Ovary (tissue), 9 donors: Measurements from ENCODE around the gene MIGA2. TPM values are rescaled to one million over a fixed set of nuclear protein-coding genes. Genes with fewer than 3 reads are reported as not detected.
A peak's percentile ranks its signal among the peaks of the same experiment; 100 is the strongest.

Experiments
- DNase-seq, 5 donors: peaks; one replicate each; pipeline ENCODE4 v3.0.0-alpha.2; 2019 to 2020
- H3K27ac ChIP-seq, 2 donors: fragments of 200-600 bp; one replicate each; pipeline versions ENCODE4 v1.5.1 to v1.8.0; 2019 to 2022
- H3K27me3 ChIP-seq: fragments of 200-600 bp; one replicate; pipeline ENCODE4 v1.8.0; 2022
- H3K36me3 ChIP-seq: fragments of 200-600 bp; sonication (generic); one replicate; pipeline ENCODE4 v1.5.1; 2019
- H3K4me1 ChIP-seq: one replicate; pipeline ENCODE4 v1.8.1; 2013; ENCODE audit warnings: mild to moderate bottlenecking, moderate library complexity; ENCODE audit not compliant: insufficient read depth
- H3K4me3 ChIP-seq: fragments of 200-600 bp; sonication (generic); one replicate; pipeline ENCODE4 v1.5.1; 2017
- H3K9me3 ChIP-seq, 2 donors: fragments of 200-600 bp in 1 of 2; sonication (generic) in 1 of 2; one replicate each; pipeline versions ENCODE4 v1.5.1 to v1.8.1; 2013 to 2019; ENCODE audit warnings: mild to moderate bottlenecking in 1 of 2, moderate library complexity in 1 of 2
- CTCF ChIP-seq, 3 donors: fragments of 450-650 bp in 2 of 3; fragments of 200-600 bp in 1 of 3; IDR thresholded peaks; one replicate each; pipeline versions ENCODE4 v1.5.1 to v1.8.0; 2016 to 2022; ENCODE audit warnings: antibody characterized with exemption in 3 of 3, mild to moderate bottlenecking in 1 of 3
- EP300 ChIP-seq: sonication (generic); formaldehyde crosslinking; IDR thresholded peaks from one replicate; pipeline ENCODE4 v1.6.1; 2017; ENCODE audit warnings: antibody characterized with exemption
- POLR2A ChIP-seq: fragments of 450-650 bp; IDR thresholded peaks from one replicate; pipeline ENCODE4 v1.6.1; 2017; ENCODE audit warnings: antibody characterized with exemption, mild to moderate bottlenecking, moderate library complexity
- WGBS, 3 donors: extraction: QIAGEN DNeasy Blood & Tissue Kit in 1 of 3; methylation state at CpG; one replicate each; pipeline versions ENCODE4 v1.1.5 to v1.1.7; 2013 to 2017; 5-methylcytosine and 5-hydroxymethylcytosine counted together
- intact Hi-C, 4 donors: fragments of 100-400 bp; cut with DNase I; formaldehyde crosslinking; loops; one replicate each; pipeline versions ENCODE4 v1.11.0 to v1.15.1; 2022 to 2023
- polyA plus RNA-seq, 2 donors: library from polyadenylated mRNA; stranded (reverse); fragments of 200-250 nt in 1 of 2; fragments of 350-450 nt in 1 of 2; fragmentation: Illumina TruSeq in 1 of 2; extraction: RNeasy Lipid Tissue Mini Kit (QIAGEN cat#74804) in 1 of 2; gene quantifications; one replicate each; pipeline ENCODE4 v1.2.3, GENCODE V29; 2013 to 2014
- total RNA-seq, 7 donors: library from RNA; depleted of rRNA in 2 of 7; stranded (reverse); fragments of >200 nt in 2 of 7; fragmentation: NEBNext Ultra II Directional in 3 of 7; extraction: Animal tissue kit (Norgen Biotek cat#: 25700) in 3 of 7; gene quantifications; one replicate each; pipeline versions ENCODE4 v1.1.0 to v1.2.4, GENCODE V29; 2016 to 2023
- donor health status: DM: no; HTN: no; CAD: no; lungs with moderate emphysema.
- donor health status: DM: no; HTN: no; CAD: no.
- donor health status: Bipolar disorder and iron deficiency.
- donor health status: DM: yes; HTN: yes; CAD: no.
- donor health status: DM: no; HTN: no; CAD: no.
- donor health status: DM: yes; HTN: yes; CAD: no.

The MIGA2 gene
- total and polyA plus RNA-seq, 9 donors, result 2.5 to 36.5 (median 23.1) TPM

DNA sequence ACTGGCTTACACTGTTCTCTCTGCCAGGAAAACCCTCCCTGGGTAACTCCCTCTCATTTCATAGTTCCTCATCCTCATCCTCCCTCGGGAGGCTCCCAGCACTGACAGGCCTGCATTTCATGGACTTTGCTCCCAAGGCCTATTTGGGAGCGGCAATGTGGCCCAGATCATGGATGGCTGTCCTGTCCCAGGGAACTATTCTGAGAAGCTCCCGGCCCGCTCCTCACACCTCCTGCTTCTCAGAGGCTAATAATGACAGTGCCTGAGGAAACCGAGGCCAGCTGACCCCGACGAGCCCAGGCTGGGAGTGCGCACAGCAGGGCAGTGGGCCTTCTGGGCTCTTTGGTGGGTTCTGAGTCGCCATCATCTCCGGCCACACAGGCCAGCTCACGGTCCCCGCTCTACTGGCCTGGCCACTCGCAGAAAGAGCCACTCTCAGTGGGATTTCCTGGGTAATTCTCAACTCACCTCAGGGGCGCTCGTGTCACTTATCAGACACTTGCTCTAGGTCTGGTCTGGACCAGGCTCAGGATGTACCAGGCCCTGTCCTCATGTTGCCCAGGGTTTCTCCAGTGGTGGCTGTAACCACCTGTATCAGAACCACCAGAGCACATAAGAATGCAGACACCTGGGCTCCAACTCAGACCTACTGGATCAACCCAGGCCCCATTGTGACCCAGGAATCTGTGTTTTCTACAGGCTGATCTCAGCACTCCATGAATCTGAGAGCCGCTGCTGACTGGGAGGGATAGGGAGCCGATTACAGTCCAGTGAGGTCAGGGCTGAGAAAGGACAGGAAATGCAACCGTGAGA is 42.5 kb downstream of the MIGA2 start:
- H3K36me3 ChIP-seq, result no peaks in the 10 kb centered on the region
- H3K4me3 ChIP-seq, result no peak overlapping the region
- no peaks in the 10 kb centered on the region for H3K27me3 ChIP-seq
- H3K9me3 ChIP-seq, result no peaks in the 10 kb centered on the region
- intact Hi-C loops, result no loop called here
- 80 to 85% (median 81%) methylated on average over 18 of the region's 18 CpGs for WGBS, 3 donors
- H3K27ac ChIP-seq, result no peak overlapping the region
- TF ChIP-seq POLR2A (no peak), CTCF (IDR thresholded peaks at IDR 0.05) (no peak), EP300 (no peak)
- peaks cover 5% of the 10 kb centered on the region for H3K4me1 ChIP-seq
- no peak for DNase-seq

GRCh38 chr9:129079829-129080228 is 43.4 kb downstream of the MIGA2 start:
- H3K27ac ChIP-seq, result no peak overlapping the region

DNA sequence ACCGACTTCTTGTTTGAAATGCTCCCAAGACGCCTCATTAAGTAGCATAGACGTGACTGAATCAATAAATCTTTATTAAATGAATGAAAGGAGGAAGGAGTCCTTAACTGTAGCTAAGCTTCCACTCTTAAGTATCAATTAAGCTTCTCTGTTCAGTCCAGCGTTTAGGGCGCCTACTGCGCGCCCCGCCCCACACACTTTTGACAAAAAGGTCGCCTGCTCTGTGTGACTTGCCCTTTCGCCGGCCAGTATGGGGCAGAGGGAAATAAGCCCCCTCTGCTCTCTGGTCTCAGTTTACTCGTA is 43.8 kb downstream of the MIGA2 start:
- DNase-seq, result no peak
- H3K36me3 ChIP-seq, result no peaks in the 10 kb centered on the region
- intact Hi-C loops, result no loop called here
- H3K27me3 ChIP-seq, result no peaks in the 10 kb centered on the region
- TF ChIP-seq CTCF (IDR thresholded peaks at IDR 0.05) (peak in 1 of 3 donors; percentile 3), EP300 (no peak), POLR2A (no peak)
- H3K4me1 ChIP-seq, result peaks cover 5% of the 10 kb centered on the region
- H3K27ac ChIP-seq, result peak overlapping the region in 1 of 2 donors; percentile 41
- WGBS, 3 donors, result 3 to 4% (median 4%) methylated on average over 12 of the region's 12 CpGs
- peak overlapping the region; percentile 93 for H3K4me3 ChIP-seq
- H3K9me3 ChIP-seq, result no peaks in the 10 kb centered on the region

More at GRCh38 chr9:129079829-129080228, 43.4 kb downstream of the MIGA2 start:
- H3K9me3 ChIP-seq, result no peaks in the 10 kb centered on the region
- no peak for TF ChIP-seq CTCF (IDR thresholded peaks at IDR 0.05)
- DNase-seq, result no peak
- H3K4me3 ChIP-seq, result no peak overlapping the region
- 80 to 87% (median 80%) methylated on average over 13 of the region's 13 CpGs for WGBS, 3 donors
- peaks cover 5% of the 10 kb centered on the region for H3K4me1 ChIP-seq
- no peaks in the 10 kb centered on the region for H3K27me3 ChIP-seq
- no peaks in the 10 kb centered on the region for H3K36me3 ChIP-seq
- intact Hi-C loops, result no loop called here

- DNase-seq, result peak; percentile 98 to 99 (median 98)
- no peak for TF ChIP-seq CTCF (IDR thresholded peaks at IDR 0.05)
- peak; percentile 48 for TF ChIP-seq POLR2A
- WGBS, 3 donors, result 0% methylated on average over 27 to 70 of the region's 70 CpGs
- H3K4me3 ChIP-seq, result peak within 1 kb of the TSS; percentile 93
- H3K9me3 ChIP-seq, result no peaks in the 10 kb centered on the region
- no peaks in the 10 kb centered on the region for H3K27me3 ChIP-seq
- peaks cover 5% of the 10 kb centered on the region for H3K4me1 ChIP-seq
- peak within 1 kb of the TSS; percentile 0 to 66 for H3K27ac ChIP-seq
- no peaks in the 10 kb centered on the region for H3K36me3 ChIP-seq
- intact Hi-C loops, result no loop called here
Measured at GRCh38 chr9:129080601-129081387, 44.4 kb downstream of the MIGA2 start, which contains the start of gene DOLPP1. Gene DOLPP1, plus strand, starts transcription at chr9:129081111. Its CDS starts 21 bp downstream, at chr9:129081132.
